Nephron progenitor cell (in vitro differentiated cells): ENCODE measurements around the gene SLC38A10.

Experiments used
- DNase-seq: peaks from one replicate; pipeline ENCODE4 v3.0.0; 2021
- H3K27ac Mint-ChIP-seq: 2 replicates; pipeline ENCODE4 v1.8.0; 2021; ENCODE audit warnings: mild to moderate bottlenecking, moderate library complexity, mixed read lengths
- H3K27me3 Mint-ChIP-seq: 2 replicates; pipeline ENCODE4 v1.8.0; 2021; ENCODE audit warnings: mild to moderate bottlenecking, low read depth, mixed read lengths; ENCODE audit not compliant: poor library complexity
- H3K36me3 Mint-ChIP-seq: 2 replicates; pipeline ENCODE4 v1.8.0; 2021; ENCODE audit warnings: low read depth, mixed read lengths
- H3K4me1 Mint-ChIP-seq: 2 replicates; pipeline ENCODE4 v1.8.0; 2021; ENCODE audit warnings: mixed read lengths
- H3K4me3 Mint-ChIP-seq: 2 replicates; pipeline ENCODE4 v1.8.0; 2021; ENCODE audit warnings: mild to moderate bottlenecking, moderate library complexity, mixed read lengths
- H3K9me3 Mint-ChIP-seq: 2 replicates; pipeline ENCODE4 v1.8.0; 2021; ENCODE audit warnings: mild to moderate bottlenecking, moderate library complexity, mixed read lengths
- CTCF ChIP-seq: fragments of 200-600 bp; sonication (generic); IDR thresholded peaks from 2 replicates; pipeline ENCODE4 v1.5.0; 2021; ENCODE audit warnings: antibody characterized with exemption

The SLC38A10 gene

DNA sequence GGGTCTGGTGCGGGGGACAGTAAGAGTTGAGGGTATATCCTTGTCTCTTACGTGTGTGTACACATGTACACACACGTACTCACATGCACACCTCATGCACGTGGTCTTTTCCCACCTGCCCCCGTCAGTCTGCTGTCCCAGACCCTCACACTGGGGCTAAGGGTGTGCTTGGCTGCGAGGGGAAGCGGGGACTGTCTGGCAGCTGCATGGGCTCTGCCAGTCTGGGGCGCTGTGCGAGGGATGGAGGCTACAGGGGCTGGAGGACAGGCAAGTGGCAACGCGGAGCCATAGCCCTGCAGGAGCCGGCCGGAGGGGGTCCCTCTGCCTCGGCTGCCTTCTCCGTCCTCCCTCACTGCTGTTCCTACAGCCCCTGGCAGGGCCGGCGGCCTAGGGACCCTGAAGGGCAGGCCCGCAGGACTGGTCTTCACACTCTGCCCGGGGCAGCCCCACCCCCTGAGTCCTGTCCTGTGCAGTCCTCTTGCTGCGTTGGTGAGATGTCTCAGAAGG, 20.8 kb upstream of the SLC38A10 start:
- no peak for TF ChIP-seq CTCF
- Mint-ChIP-seq H3K36me3 (no peaks in the 10 kb centered on the region), H3K27ac (no peak overlapping the region)

DNA sequence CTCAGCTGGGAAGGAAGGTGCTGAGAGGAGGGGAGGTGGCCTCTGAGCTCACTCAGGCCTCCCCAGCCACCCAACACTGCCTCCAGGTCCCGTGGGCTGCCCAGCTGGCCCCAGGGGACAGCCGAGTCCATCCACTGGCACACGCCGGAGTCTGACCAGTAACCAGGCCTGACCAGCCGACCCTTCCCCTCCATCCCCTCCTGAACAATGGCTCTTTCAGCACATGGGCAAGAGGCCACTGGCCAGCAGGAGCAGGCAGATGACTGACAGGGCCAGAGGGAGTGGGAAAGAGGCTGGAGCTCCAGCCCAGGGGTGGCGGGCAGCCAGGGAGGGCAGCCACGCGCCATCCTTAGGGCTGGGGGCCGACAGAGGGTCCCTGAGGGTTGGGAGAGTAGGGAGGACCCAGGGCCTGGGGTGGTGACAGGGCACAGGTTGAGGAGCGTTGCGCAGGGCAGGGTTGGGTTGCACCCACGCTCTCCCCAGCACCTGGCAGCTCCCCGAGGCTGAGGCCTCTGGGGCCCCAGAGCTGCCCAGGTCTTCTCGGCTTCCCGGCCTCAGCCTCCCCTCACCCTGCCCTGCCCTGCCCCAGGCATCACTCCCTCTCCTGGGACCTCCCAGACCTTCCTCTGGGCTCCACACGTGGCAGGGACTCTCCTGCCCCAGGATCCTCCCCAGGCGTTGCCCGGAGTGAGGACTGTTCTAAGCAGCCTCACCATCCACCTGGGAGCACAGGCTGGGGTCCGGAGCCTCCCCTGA, 20.2 kb upstream of the SLC38A10 start:
- no peak for DNase-seq
- H3K9me3 Mint-ChIP-seq, result peaks cover 3% of the 10 kb centered on the region
- H3K36me3 Mint-ChIP-seq, result no peaks in the 10 kb centered on the region
- no peak overlapping the region for H3K4me3 Mint-ChIP-seq
- peaks cover 34% of the 10 kb centered on the region for H3K4me1 Mint-ChIP-seq
- no peak for TF ChIP-seq CTCF
- no peak overlapping the region for H3K27ac Mint-ChIP-seq
- H3K27me3 Mint-ChIP-seq, result peaks cover 9% of the 10 kb centered on the region

More for the DNA sequence above, 20.8 kb upstream of the SLC38A10 start:
- H3K4me1 Mint-ChIP-seq, result peaks cover 28% of the 10 kb centered on the region
- peaks cover 12% of the 10 kb centered on the region for H3K27me3 Mint-ChIP-seq
- DNase-seq, result no peak
- no peak overlapping the region for H3K4me3 Mint-ChIP-seq
- H3K9me3 Mint-ChIP-seq, result peaks cover 3% of the 10 kb centered on the region

DNA sequence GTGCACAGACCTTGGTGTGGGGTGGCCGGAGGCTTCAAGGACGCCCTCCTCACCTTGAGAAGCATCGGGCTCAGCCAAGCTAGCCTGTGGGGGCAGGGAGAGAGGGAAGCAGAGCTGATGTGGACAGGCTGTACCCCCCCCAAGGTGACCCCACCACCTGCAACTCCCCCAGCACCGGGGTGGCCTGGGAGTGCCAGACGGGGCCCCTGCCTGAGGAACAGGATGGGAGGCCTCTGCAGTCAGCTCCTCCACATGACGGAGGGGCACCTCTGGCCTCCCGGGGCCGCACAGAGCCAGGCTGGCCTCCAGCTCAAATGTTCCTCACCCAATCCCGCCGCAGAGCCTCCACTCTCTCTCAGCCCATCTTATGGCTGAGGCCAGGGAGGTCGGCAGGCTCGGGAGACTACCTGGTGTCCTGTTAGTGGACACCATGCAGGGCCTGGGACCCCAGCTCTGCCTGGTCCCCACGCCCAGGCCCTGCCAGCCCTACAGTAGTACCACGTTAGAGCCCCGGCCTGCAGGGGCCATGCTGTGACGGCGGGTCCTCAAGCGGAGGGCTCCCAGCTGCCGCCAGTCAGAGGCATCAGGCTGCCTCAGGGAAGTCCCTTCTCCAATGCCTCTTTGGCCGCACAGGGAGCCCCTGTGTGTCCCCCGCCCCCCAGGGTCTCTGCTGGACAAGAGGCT, 19.4 kb upstream of the SLC38A10 start:
- H3K4me1 Mint-ChIP-seq, result peaks cover 37% of the 10 kb centered on the region
- no peak overlapping the region for H3K27ac Mint-ChIP-seq
- no peak overlapping the region for H3K4me3 Mint-ChIP-seq
- H3K9me3 Mint-ChIP-seq, result peaks cover 3% of the 10 kb centered on the region
- no peaks in the 10 kb centered on the region for H3K36me3 Mint-ChIP-seq
- TF ChIP-seq CTCF, result no peak
- H3K27me3 Mint-ChIP-seq, result peaks cover 9% of the 10 kb centered on the region
- no peak for DNase-seq

DNA sequence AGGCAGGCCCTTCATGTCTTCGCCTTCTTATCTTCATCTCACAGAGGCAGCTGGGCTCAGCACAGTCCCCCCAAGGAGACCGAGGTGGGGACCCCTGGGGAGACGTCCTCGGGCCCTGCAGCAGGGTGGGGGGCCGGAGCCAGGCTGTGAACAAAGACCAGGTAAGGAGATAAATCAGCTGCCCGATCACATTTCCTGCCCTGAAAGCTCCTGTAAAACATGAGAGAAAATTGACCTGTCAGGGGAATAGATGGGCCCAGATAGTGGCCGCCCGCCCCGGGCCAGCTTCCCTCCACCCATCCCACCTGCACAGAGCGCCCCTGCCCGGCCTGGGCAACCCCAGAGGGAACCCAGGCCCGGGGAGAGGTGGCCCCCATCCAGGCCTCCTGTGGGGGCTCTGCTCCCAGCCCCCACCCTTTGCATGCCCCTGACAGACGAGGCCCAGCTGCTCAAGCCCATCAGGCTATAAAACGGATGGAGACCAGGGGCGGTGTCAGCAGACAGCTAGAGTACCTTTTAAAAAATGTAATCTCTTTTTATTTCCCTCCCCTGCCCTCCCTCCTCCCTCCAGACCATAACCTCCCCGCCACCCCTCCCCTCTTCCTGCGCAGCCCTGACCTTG, 18.8 kb upstream of the SLC38A10 start:
- peaks cover 3% of the 10 kb centered on the region for H3K9me3 Mint-ChIP-seq
- H3K4me1 Mint-ChIP-seq, result peaks cover 42% of the 10 kb centered on the region
- no peak overlapping the region for H3K27ac Mint-ChIP-seq
- no peak for TF ChIP-seq CTCF
- no peak for DNase-seq
- no peaks in the 10 kb centered on the region for H3K36me3 Mint-ChIP-seq
- no peak overlapping the region for H3K4me3 Mint-ChIP-seq
- H3K27me3 Mint-ChIP-seq, result peaks cover 9% of the 10 kb centered on the region

GRCh38 chr17:81312624-81313325, 17.7 kb upstream of the SLC38A10 start:
- H3K4me3 Mint-ChIP-seq, result no peak overlapping the region
- TF ChIP-seq CTCF, result no peak
- H3K36me3 Mint-ChIP-seq, result no peaks in the 10 kb centered on the region
- no peak for DNase-seq
- peaks cover 3% of the 10 kb centered on the region for H3K9me3 Mint-ChIP-seq
- no peak overlapping the region for H3K27ac Mint-ChIP-seq
- peaks cover 36% of the 10 kb centered on the region for H3K4me1 Mint-ChIP-seq
- peaks cover 3% of the 10 kb centered on the region for H3K27me3 Mint-ChIP-seq
